SU-DHL-6 (cell line): ENCODE data around the gene COL23A1.

Source experiments
- H2AFZ ChIP-seq: fragments of 200-600 bp; sonication (generic); 2 replicates; pipeline ENCODE4 v1.6.1; 2014; ENCODE audit warnings: low read depth, mild to moderate bottlenecking, moderate library complexity, mixed read lengths, antibody characterized with exemption, low read length; ENCODE audit not compliant: severe bottlenecking
- H3F3A ChIP-seq: fragments of 200-600 bp; shearing (Covaris generic); 2 replicates; pipeline ENCODE4 v1.6.0; 2016; ENCODE audit warnings: antibody characterized with exemption, mild to moderate bottlenecking; ENCODE audit not compliant: insufficient read depth
- H3K27ac ChIP-seq: fragments of 200-600 bp; sonication (generic); 2 replicates; pipeline ENCODE4 v1.5.1; 2016; ENCODE audit warnings: low read depth, mild to moderate bottlenecking, low read length, moderate library complexity, mixed read lengths
- H3K27me3 ChIP-seq: fragments of 200-600 bp; sonication (generic), shearing (Covaris generic); 2 replicates; pipeline ENCODE4 v1.6.0; 2014; ENCODE audit warnings: mild to moderate bottlenecking, low read length
- H3K36me3 ChIP-seq: fragments of 200-600 bp; sonication (generic); 2 replicates; pipeline ENCODE4 v1.6.1; 2014; ENCODE audit warnings: mild to moderate bottlenecking, low read length, mixed read lengths
- H3K4me2 ChIP-seq: fragments of 300-600, 200-600 bp; shearing (Covaris generic), sonication (generic); 2 replicates; pipeline ENCODE4 v1.6.0; 2014; ENCODE audit warnings: low read length, low read depth, mild to moderate bottlenecking; ENCODE audit not compliant: poor library complexity, severe bottlenecking
- H3K4me3 ChIP-seq: fragments of 200-600 bp; sonication (generic); 2 replicates; pipeline ENCODE4 v1.5.1; 2014; ENCODE audit warnings: antibody characterized with exemption, low read length, mild to moderate bottlenecking, mixed read lengths; ENCODE audit not compliant: insufficient read depth, poor library complexity, severe bottlenecking
- H3K79me2 ChIP-seq: fragments of 200-600 bp; sonication (generic); 2 replicates; pipeline ENCODE4 v1.6.1; 2014; ENCODE audit warnings: mild to moderate bottlenecking, low read length, moderate library complexity; ENCODE audit not compliant: insufficient read depth
- H3K9ac ChIP-seq: fragments of 200-600 bp; sonication (generic); 2 replicates; pipeline ENCODE4 v1.7.0; 2014; ENCODE audit warnings: mild to moderate bottlenecking, low read length
- H3K9me2 ChIP-seq: fragments of 200-600 bp; sonication (generic); replicated peaks from 2 replicates; pipeline ENCODE4 v1.6.1; 2014; ENCODE audit warnings: low read length; ENCODE audit not compliant: insufficient read depth
- H3K9me3 ChIP-seq: fragments of 200-600 bp; sonication (generic); 2 replicates; pipeline ENCODE4 v1.6.1; 2014; ENCODE audit warnings: low read length, mixed read lengths; ENCODE audit not compliant: insufficient read depth
- H4K20me1 ChIP-seq: fragments of 200-600 bp; sonication (generic); 2 replicates; pipeline ENCODE4 v1.6.1; 2014; ENCODE audit warnings: low read depth, mild to moderate bottlenecking, antibody characterized with exemption, low read length, moderate library complexity, mixed read lengths
- CTCF ChIP-seq: fragments of 200-600 bp; sonication (generic); IDR thresholded peaks from one replicate; pipeline ENCODE4 v1.5.1; 2017; ENCODE audit warnings: antibody characterized with exemption, mild to moderate bottlenecking, low read length, moderate library complexity; ENCODE audit not compliant: insufficient read depth, poor library complexity, severe bottlenecking
- EZH2phosphoT487 ChIP-seq: fragments of 200-600 bp; sonication (generic), shearing (Covaris generic); conservative IDR thresholded peaks from 2 replicates; pipeline ENCODE4 v1.6.1; 2018; ENCODE audit warnings: mild to moderate bottlenecking, antibody characterized with exemption, low read length, moderate library complexity, mixed read lengths

The COL23A1 gene

GRCh38 chr5:178546675-178547033, 43.5 kb downstream of the COL23A1 start:
- no peak overlapping the region for H3K4me3 ChIP-seq
- no peaks in the 10 kb centered on the region for H3K9me3 ChIP-seq
- no peak overlapping the region for H3K27ac ChIP-seq
- no peaks in the 10 kb centered on the region for H3K9me2 ChIP-seq
- TF ChIP-seq CTCF (no peak), EZH2phosphoT487 (no peak)
- H3K4me2 ChIP-seq, result no peak overlapping the region
- no peaks in the 10 kb centered on the region for H4K20me1 ChIP-seq
- H3K36me3 ChIP-seq, result no peaks in the 10 kb centered on the region
- no peak overlapping the region for H3K9ac ChIP-seq
- no peaks in the 10 kb centered on the region for H3K27me3 ChIP-seq
- H2AFZ ChIP-seq, result no peak overlapping the region
- no peaks in the 10 kb centered on the region for H3F3A ChIP-seq
- no peaks in the 10 kb centered on the region for H3K79me2 ChIP-seq

- TF ChIP-seq EZH2phosphoT487 (no peak), CTCF (no peak)
These were observed 44.1 kb downstream of the COL23A1 start for GRCh38 chr5:178545941-178546674.

GRCh38 chr5:178545176-178545575, 45.0 kb downstream of the COL23A1 start:
- no peaks in the 10 kb centered on the region for H3K9me3 ChIP-seq
- no peaks in the 10 kb centered on the region for H3F3A ChIP-seq
- H3K4me3 ChIP-seq, result no peak overlapping the region
- no peaks in the 10 kb centered on the region for H3K79me2 ChIP-seq
- H3K36me3 ChIP-seq, result no peaks in the 10 kb centered on the region
- TF ChIP-seq EZH2phosphoT487 (no peak), CTCF (no peak)
- H3K9ac ChIP-seq, result no peak overlapping the region
- no peak overlapping the region for H2AFZ ChIP-seq
- no peak overlapping the region for H3K27ac ChIP-seq
- no peaks in the 10 kb centered on the region for H4K20me1 ChIP-seq
- no peaks in the 10 kb centered on the region for H3K27me3 ChIP-seq
- no peaks in the 10 kb centered on the region for H3K9me2 ChIP-seq
- H3K4me2 ChIP-seq, result no peak overlapping the region

More at GRCh38 chr5:178545941-178546674, 44.1 kb downstream of the COL23A1 start:
- H2AFZ ChIP-seq, result no peak overlapping the region
- H3K27me3 ChIP-seq, result no peaks in the 10 kb centered on the region
- no peak overlapping the region for H3K9ac ChIP-seq
- no peak overlapping the region for H3K4me3 ChIP-seq
- no peaks in the 10 kb centered on the region for H3K9me3 ChIP-seq
- no peak overlapping the region for H3K27ac ChIP-seq
- H3K4me2 ChIP-seq, result no peak overlapping the region
- H4K20me1 ChIP-seq, result no peaks in the 10 kb centered on the region
- H3K79me2 ChIP-seq, result no peaks in the 10 kb centered on the region
- no peaks in the 10 kb centered on the region for H3K9me2 ChIP-seq
- no peaks in the 10 kb centered on the region for H3K36me3 ChIP-seq
- H3F3A ChIP-seq, result no peaks in the 10 kb centered on the region
